GM21737 (cell line): Measurements from ENCODE around the gene MYO1H.
"Not testable (repeated sequence)": the region's sequence is repeated elsewhere in the genome, so short reads cannot be mapped to it uniquely, and the experiment has no call there.

Source experiments
- ATAC-seq: cut with Tn5 transposase; IDR thresholded peaks from one replicate; pipeline ENCODE4 v1.9.1; 2021; ENCODE audit warnings: mild to moderate bottlenecking, moderate library complexity; ENCODE audit not compliant: unreplicated experiment

MYO1H gene

GRCh38 chr12:109467978-109468676 is 120.4 kb downstream of the MYO1H start:
- no peak for ATAC-seq

DNA sequence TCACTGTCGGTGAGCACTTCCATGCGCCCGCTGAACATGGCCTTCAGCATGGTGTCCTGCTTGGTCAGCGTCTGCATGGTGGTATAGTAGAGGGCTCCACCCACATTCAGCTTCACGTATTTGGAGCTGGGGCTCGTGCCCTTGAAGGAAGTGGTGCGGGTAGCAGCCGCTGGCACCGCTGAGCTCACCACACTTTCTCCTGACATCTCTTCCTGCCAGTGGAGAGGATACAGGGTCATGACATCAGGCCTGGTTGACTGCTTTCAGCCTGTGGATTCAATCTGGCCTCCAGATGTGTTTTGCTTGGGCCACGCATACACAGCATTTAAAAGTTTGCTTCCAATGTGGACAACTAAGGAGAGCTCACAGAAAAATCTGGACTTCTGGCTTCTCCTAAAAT is 121.8 kb downstream of the MYO1H start:
- no peak for ATAC-seq

DNA sequence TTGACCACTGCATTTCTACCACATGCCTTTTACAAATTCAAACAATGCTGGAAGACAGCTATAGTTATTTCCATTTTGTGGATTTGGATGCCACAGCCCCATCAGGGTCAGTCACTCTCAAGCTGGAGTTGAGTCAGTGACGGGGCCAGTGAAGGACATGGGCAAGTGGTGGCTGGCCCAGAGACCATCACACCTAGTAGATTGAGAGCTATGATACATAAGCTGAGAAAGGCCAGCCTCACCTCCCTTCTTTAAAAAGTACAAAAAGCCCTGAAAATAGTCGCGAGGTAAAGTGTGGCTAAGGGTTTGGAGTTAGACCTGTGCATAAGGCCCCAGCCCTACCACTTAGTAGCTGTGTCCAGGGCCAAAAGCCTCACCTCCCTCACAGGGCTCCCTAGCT is 125.3 kb downstream of the MYO1H start:
- no peak for ATAC-seq

GRCh38 chr12:109473526-109474270 is 126.0 kb downstream of the MYO1H start:
- not testable (repeated sequence) for ATAC-seq

- no peak for ATAC-seq
These were observed 127.4 kb downstream of the MYO1H start for GRCh38 chr12:109475121-109475520.

- ATAC-seq, result no peak
These were observed 128.5 kb downstream of the MYO1H start for GRCh38 chr12:109475993-109476806.

- no peak for ATAC-seq
These were observed 129.1 kb downstream of the MYO1H start for GRCh38 chr12:109476807-109477184.

- peak; percentile 93 for ATAC-seq
These were observed 129.7 kb downstream of the MYO1H start, which contains the start of the genes KCTD10 and UBE3B for GRCh38 chr12:109477185-109477962. KCTD10 (minus strand) TSS chr12:109477300; CDS start chr12:109477262, 38 bp downstream. UBE3B (plus strand) TSS chr12:109477634; CDS start chr12:109483552, 5,918 bp downstream.

GRCh38 chr12:109477963-109478315 is 130.2 kb downstream of the MYO1H start:
- no peak for ATAC-seq

DNA sequence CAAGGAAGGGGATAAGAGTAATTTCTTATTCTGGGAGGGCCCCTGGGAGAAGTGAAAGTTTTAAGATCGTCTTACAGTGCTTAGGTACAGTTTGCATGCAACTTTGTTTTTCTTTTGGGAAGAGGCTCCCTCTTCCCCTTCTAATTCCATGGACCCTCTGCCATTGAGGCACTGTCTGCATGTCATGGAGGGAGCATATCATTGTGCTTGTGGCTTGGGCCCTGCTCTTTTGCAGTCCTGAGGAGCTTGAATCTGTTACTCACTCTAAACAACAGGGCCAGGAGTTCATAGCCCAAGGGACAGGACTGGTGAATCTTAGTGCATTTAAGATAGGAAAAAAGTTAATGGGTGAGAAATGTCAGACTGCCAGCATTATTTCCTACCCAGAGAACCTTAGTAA is 132.1 kb downstream of the MYO1H start:
- ATAC-seq, result no peak

DNA sequence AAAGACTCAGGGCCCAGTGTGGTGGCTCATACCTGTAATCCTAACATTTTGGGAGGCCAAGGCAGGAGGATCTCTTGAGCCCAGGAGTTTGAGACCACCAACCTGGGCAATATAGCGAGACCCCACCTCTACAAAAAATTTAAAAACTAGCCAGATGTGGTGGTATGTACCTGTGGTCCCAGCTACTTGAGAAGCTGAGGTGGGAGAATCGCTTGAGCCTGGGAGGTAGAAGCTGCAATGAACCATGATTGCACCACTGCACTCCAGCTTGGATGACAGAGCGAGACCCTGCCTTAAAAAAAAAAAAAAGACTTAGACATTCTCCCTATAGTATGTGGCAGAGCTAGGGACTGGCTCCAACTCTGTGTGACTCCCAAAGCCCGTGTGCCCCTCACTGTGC is 132.7 kb downstream of the MYO1H start:
- ATAC-seq, result no peak

- ATAC-seq, result no peak
These were observed 134.2 kb downstream of the MYO1H start for GRCh38 chr12:109481863-109482262.

DNA sequence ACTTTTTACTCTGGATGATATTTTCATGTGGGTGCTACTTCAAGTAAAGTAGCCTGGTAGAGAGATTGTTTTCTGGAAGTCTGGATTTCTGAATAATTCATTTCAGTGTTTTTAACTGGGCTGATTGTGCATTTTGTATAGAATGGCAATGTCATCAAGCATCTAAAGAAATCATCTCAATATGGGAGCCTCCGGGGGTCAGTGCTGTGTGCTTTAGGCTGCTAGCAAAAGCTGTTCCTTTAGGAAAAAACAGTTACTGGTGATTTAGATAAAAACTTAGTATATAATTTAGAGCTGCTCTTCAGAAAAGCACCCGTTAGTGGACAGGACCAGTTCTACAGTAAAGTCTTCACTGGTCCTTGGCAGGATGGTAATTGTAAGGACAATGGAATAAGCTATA is 134.8 kb downstream of the MYO1H start:
- ATAC-seq, result no peak

DNA sequence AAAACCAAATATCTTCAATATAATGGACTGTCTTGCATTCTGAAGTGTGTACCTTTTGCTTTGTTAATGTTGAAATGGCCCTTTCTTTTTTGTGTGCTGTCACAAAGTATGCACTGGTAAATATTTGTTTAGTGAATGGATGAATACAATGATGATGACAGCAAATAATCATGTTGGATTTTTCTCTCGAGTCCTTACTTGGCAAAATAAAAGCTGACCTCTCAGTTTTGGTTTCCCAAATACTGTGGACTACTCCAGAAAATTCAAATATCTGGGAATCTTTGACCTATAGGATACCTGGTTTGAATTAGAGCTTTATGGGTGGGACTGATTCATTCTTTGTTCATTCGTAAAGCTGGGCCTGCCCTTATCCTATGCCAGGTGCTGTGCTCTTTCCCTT is 135.2 kb downstream of the MYO1H start:
- no peak for ATAC-seq

DNA sequence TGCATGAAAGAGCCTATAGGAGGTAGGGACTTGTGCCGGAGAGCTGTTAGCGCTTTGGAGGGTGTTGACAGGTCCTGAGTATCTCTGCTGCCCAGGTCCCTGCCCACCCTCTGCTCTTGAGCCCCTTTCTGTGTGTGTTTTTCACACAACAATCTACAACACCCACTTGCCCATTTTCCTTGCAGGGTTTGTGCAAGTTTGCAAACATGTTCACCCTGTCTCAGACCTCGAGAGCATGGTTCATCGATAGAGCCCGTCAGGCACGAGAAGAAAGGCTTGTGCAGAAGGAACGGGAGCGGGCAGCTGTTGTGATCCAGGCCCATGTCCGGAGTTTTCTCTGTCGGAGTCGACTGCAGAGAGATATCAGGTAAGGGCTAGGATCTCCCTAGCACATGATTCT is 135.6 kb downstream of the MYO1H start:
- ATAC-seq, result no peak

DNA sequence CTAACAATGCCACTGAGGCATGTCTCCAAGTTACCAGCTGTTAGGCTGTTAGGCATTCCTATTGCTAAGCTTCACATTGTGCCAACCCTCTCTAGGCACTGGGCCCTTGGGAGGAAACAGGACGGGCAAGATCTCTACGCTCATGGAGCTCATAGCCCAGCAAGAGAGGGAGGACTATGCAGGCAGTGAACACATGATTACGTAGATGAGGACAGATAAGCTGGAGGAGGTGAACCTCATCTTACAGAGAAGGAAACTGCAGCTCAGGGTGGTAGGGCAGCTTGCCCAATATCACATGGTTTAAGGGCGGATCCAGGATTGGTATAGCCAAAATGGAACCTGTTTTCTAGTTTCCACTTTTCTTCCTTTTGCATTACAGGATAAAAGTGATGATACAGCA is 137.5 kb downstream of the MYO1H start:
- ATAC-seq, result no peak

DNA sequence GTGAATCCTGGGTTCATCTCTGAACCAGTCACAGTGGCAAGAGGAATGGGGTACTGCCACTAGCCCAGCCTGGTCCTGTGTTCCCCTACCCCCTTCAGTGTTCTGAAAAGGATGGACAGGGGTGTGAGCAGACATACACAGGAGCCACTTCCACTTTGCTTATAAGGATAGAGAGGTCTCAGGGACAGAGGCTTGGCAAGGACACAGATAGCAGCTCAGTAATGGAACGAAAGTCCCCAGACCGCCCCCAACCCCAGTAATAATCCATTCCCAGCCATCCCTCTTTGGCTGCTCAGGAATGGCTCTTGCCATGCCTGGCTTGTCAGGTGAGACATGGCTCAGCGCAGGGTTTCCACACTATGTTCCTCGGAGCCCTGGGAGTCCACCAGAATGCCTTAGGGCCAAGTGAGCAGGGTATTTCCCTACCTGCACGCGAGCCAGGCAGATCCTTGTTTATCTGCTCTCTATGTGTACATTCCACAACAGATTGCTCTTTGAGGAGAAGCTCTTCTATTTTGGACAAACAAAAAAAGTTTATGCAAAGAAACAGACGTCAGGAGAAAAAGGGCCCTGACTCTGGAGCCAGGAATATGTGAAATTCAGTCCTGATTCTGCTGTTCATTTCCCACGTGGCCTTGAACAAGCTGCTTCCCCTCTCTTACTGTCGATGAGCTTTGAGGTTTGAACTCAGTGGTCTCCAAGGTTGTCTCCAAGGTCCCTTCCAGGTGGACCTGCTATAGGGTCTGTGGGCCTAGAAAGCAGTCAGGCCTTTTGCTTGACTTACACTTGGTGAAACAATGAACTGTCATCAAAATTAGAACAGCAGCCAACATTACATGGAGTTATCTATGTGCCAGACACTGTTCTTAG is 139.7 kb downstream of the MYO1H start:
- ATAC-seq, result no peak

- no peak for ATAC-seq
These were observed 140.5 kb downstream of the MYO1H start for GRCh38 chr12:109488051-109488665.
